Glutamatergic neuron (in vitro differentiated cells): ENCODE results near the gene KCNJ6. TPM values are rescaled to one million over a fixed set of nuclear protein-coding genes. Genes with fewer than 3 reads are reported as not detected.

Experiments used
- DNase-seq: peaks from one replicate; pipeline ENCODE4 v3.0.0; 2022
- H3K27ac Mint-ChIP-seq: one replicate; pipeline ENCODE4 v1.8.0; 2020; ENCODE audit warnings: mild to moderate bottlenecking, mixed read lengths, inconsistent platforms; ENCODE audit not compliant: unreplicated experiment
- H3K27me3 Mint-ChIP-seq: one replicate; pipeline ENCODE4 v1.8.0; 2020; ENCODE audit warnings: mild to moderate bottlenecking, moderate library complexity, mixed read lengths, inconsistent platforms; ENCODE audit not compliant: unreplicated experiment
- H3K36me3 Mint-ChIP-seq: one replicate; pipeline ENCODE4 v1.8.0; 2020; ENCODE audit warnings: mild to moderate bottlenecking, mixed read lengths, inconsistent platforms; ENCODE audit not compliant: unreplicated experiment
- H3K4me1 Mint-ChIP-seq: one replicate; pipeline ENCODE4 v1.8.0; 2020; ENCODE audit warnings: mild to moderate bottlenecking, low read depth, mixed read lengths, inconsistent platforms; ENCODE audit not compliant: unreplicated experiment
- H3K4me3 Mint-ChIP-seq: one replicate; pipeline ENCODE4 v1.8.0; 2020; ENCODE audit warnings: mild to moderate bottlenecking, mixed read lengths, inconsistent platforms; ENCODE audit not compliant: unreplicated experiment
- H3K9me3 Mint-ChIP-seq: one replicate; pipeline ENCODE4 v1.8.0; 2020; ENCODE audit warnings: mild to moderate bottlenecking, moderate library complexity, mixed read lengths, inconsistent platforms; ENCODE audit not compliant: unreplicated experiment
- total RNA-seq: library from RNA; stranded (reverse); fragmentation: NEBNext Ultra II Directional; extraction: Animal tissue kit (Norgen Biotek cat#: 25700); gene quantifications from one replicate; pipeline ENCODE4 v1.2.1, GENCODE V29; 2021; ENCODE audit not compliant: unreplicated experiment
- TF ChIP-seq, protein P1 (sequence below): fragments of 200-600 bp; sonication (generic); IDR thresholded peaks from one replicate; pipeline ENCODE4 v1.5.0; 2021; ENCODE audit not compliant: partially characterized antibody, unreplicated experiment

The KCNJ6 gene
- total RNA-seq, 1 donor from 2014 or later = 80.5 TPM

- H3K27me3 Mint-ChIP-seq = peaks cover 5% of the 10 kb centered on the region
- peaks cover 11% of the 10 kb centered on the region for H3K9me3 Mint-ChIP-seq
- peaks cover 23% of the 10 kb centered on the region for H3K4me1 Mint-ChIP-seq
- H3K36me3 Mint-ChIP-seq = no peaks in the 10 kb centered on the region
- no peak for DNase-seq
- TF ChIP-seq, protein P1, sequence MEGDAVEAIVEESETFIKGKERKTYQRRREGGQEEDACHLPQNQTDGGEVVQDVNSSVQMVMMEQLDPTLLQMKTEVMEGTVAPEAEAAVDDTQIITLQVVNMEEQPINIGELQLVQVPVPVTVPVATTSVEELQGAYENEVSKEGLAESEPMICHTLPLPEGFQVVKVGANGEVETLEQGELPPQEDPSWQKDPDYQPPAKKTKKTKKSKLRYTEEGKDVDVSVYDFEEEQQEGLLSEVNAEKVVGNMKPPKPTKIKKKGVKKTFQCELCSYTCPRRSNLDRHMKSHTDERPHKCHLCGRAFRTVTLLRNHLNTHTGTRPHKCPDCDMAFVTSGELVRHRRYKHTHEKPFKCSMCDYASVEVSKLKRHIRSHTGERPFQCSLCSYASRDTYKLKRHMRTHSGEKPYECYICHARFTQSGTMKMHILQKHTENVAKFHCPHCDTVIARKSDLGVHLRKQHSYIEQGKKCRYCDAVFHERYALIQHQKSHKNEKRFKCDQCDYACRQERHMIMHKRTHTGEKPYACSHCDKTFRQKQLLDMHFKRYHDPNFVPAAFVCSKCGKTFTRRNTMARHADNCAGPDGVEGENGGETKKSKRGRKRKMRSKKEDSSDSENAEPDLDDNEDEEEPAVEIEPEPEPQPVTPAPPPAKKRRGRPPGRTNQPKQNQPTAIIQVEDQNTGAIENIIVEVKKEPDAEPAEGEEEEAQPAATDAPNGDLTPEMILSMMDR = no peak
- H3K4me3 Mint-ChIP-seq = no peak overlapping the region
- H3K27ac Mint-ChIP-seq = no peak overlapping the region
Measured at GRCh38 chr21:37748351-37748750, 167.9 kb downstream of the KCNJ6 start.

- no peak for DNase-seq
- Mint-ChIP-seq H3K27me3 (no peaks in the 10 kb centered on the region), H3K27ac (no peak overlapping the region), H3K4me1 (peaks cover 17% of the 10 kb centered on the region), H3K36me3 (peaks cover 5% of the 10 kb centered on the region), H3K9me3 (peaks cover 4% of the 10 kb centered on the region), H3K4me3 (no peak overlapping the region)
- TF ChIP-seq, protein P1 = peak; percentile 21
Measured at GRCh38 chr21:37746849-37747248, 169.4 kb downstream of the KCNJ6 start.

GRCh38 chr21:37744551-37744950 lies 171.7 kb downstream of the KCNJ6 start:
- peaks cover 19% of the 10 kb centered on the region for H3K4me1 Mint-ChIP-seq
- DNase-seq = no peak
- peaks cover 5% of the 10 kb centered on the region for H3K36me3 Mint-ChIP-seq
- no peaks in the 10 kb centered on the region for H3K27me3 Mint-ChIP-seq
- H3K9me3 Mint-ChIP-seq = peaks cover 7% of the 10 kb centered on the region
- no peak overlapping the region for H3K27ac Mint-ChIP-seq
- TF ChIP-seq, protein P1 = no peak
- no peak overlapping the region for H3K4me3 Mint-ChIP-seq

DNA sequence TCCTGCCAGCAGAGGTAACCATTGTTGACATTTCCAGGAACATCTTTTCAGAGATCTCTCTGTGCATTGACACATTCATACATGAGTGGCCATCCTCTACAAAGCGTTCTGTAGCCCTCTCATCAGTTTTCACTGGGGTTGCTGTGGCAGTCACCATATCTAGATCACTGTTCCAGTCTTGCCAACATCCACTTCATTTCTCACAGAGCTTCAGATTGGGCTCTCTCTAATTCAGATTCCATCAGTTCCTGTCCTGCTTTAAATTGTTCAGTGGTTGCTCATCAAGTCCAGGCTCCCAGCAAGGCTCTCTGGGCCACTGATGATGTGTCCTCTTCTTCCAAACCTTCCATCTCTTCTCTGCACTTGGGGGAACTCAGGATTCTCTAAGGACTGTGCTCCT lies 173.7 kb downstream of the KCNJ6 start:
- H3K27me3 Mint-ChIP-seq = no peaks in the 10 kb centered on the region
- H3K27ac Mint-ChIP-seq = no peak overlapping the region
- H3K9me3 Mint-ChIP-seq = peaks cover 7% of the 10 kb centered on the region
- peaks cover 5% of the 10 kb centered on the region for H3K36me3 Mint-ChIP-seq
- TF ChIP-seq, protein P1 = no peak
- no peak overlapping the region for H3K4me3 Mint-ChIP-seq
- peaks cover 33% of the 10 kb centered on the region for H3K4me1 Mint-ChIP-seq
- DNase-seq = no peak

DNA sequence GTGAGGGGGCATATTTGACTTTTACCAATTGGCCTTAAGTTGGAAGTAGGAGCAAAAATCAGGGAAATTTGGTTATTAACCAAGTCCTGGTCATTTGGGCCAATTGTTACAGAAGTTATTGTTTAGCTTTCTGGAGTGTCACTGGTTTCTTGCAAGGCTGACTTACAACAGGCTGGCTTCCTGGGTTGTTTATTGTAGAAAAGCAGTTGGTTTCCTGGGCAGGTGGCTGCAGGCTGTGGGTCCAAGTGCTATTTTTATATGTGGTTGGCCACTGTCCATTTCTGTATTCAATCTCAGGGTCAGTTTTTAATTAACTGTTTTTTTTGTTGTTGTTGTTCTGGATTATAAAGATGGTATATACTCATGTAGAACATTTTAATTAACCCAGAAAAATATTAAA lies 174.1 kb downstream of the KCNJ6 start:
- peaks cover 9% of the 10 kb centered on the region for H3K9me3 Mint-ChIP-seq
- peaks cover 35% of the 10 kb centered on the region for H3K4me1 Mint-ChIP-seq
- H3K36me3 Mint-ChIP-seq = peaks cover 5% of the 10 kb centered on the region
- TF ChIP-seq, protein P1 = no peak
- no peak overlapping the region for H3K27ac Mint-ChIP-seq
- H3K27me3 Mint-ChIP-seq = no peaks in the 10 kb centered on the region
- no peak overlapping the region for H3K4me3 Mint-ChIP-seq
- DNase-seq = no peak
